ENCODE results near the gene KNG1. TPM values are rescaled to one million over a fixed set of nuclear protein-coding genes. Genes with fewer than 3 reads are reported as not detected.
"Not testable (repeated sequence)": the region's sequence is repeated elsewhere in the genome, so short reads cannot be mapped to it uniquely, and the experiment has no call there.

The KNG1 gene
- not detected for polyA plus RNA-seq (2013, experiment 1 of 2; ENCODE audit: insufficient read length)
- 0.27 TPM for polyA plus RNA-seq (2013, experiment 2 of 2; ENCODE audit: insufficient read length)

DNA sequence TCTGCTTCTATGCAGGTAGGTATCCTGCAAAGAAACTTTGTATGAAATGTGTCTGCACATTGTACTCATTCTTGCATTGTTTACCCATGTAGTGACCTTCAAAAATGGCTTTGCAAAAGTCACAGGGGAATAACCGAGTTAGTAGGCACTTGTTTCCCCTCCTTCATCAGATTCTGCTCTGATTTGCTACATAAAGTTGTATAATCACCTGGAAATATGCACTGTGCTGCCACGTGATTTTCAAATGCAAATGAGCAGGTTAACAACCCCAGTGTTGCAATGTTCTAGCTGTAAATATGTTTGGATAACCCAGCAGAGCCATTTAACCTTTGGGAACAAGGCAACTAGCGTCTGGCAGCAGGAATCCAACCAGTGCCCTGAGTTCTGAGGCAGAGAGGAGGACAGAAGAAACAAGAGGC, at the start of gene KNG1:
KNG1 (plus strand) TSS at position 321 of the 419 bp plus-strand sequence. CDS start 184 bp downstream, outside the sequence.
- DNase-seq = no peak

DNA sequence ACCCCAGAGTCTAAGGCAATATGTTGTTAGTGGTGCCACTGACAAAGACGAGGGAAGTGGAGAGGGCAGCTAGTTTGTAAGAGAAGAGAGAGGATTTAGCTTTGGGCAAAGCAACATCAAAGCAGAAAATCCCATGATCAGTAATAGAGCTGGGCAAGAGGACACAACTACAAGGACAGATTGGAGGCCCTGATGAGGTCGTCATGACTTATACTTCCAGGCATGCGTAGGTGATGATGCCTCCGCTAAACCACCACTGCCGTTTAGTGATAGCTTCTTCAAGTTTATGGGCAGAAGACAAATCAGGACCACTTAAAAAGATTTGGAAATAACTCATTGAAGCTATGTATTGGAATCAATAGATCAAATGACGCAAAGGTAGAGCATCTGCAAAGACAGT, 48.7 kb upstream of the KNG1 start:
- no peak for DNase-seq

DNA sequence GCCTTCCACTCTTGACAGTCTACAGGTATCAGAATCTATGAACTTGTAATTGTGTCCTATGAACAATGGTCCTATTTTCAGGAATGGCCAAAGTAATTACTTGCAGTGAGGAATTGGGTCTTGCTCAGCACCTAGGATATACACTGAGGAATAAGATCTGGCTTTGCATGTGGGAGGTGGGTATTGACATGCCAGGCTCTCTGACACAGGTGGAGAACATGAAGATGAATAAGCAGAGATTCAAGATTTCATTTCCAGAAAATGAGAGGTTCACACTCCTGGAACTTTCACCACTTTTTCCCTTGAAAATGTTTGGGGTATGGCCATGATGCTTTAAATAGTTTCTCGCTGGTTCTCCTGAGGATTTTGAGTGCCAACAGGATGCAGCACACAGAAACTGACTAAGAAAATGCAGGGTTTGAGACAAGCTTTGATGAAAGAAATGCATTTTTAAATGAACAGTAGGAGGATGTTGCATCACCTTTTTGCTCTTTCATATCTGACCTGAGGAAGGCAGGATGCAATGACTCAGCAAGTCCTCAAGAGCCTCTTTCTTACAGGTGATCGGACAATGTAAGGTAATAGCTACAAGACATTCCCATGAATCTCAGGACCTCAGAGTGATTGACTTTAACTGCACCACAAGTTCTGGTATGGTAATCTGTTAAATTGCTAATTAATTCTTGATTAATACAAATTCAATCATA, 47.6 kb upstream of the KNG1 start:
- no peak for DNase-seq

DNA sequence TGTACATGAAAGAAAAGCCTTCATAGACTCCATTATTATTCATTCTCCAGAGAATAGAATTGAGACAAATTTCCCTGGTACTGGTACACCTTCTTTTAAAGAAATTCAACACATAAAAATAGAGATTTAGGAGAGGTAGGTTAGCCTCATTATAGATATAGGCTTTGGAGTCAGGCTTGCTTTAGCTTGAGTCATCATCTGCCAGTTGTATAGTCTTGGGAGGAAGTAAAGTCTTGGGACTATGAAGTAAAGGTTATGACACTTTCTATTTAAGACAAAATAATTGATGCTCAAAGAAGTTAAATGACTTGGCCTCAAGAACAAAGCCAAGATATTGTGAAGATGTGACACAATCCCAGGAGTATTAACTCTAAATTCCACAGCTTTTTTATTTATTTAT, 47.0 kb upstream of the KNG1 start:
- DNase-seq = no peak

GRCh38 chr3:186671051-186671450, 46.1 kb upstream of the KNG1 start:
- DNase-seq = no peak

DNA sequence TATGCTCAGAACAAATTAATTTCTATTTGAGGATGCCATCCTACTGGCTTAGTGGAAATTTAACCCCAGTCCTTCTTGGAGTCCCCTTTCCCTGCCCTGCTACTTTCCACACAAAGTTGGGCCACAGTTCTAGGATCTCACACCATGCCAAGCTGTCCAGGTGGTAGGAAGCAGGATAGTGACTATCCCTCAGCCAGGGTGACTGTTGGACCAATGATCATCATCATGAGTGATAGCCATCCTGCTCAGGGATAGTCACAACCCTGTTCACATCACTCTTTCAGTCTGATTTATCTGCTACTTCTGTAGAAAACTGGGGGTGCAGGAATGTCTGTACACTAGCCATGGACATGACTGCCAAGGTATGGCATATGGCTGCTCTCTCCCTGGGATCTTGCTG, 38.6 kb upstream of the KNG1 start:
- DNase-seq = no peak

DNA sequence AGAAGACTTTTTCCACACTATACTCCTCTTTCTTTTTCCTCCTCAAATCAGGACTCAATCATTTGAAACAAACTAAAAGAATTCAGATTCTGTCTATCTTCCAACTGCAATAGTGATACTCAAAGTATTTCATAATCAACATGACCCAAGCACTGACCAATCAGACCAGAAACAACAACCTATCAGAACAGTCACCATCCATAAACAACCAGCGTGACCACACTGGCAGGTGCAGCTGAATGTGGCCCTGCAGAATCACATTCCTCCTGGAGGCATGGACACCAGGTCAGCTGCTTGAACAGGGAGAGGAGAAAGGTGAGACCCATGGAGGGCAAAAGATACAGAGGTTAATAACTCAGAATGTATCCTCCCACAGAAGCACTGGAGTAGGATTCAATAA, 38.0 kb upstream of the KNG1 start:
- DNase-seq = no peak

GRCh38 chr3:186680869-186681268, 36.3 kb upstream of the KNG1 start:
- DNase-seq = no peak

- DNase-seq = no peak
Observed at GRCh38 chr3:186682812-186683211, 34.3 kb upstream of the KNG1 start.

DNA sequence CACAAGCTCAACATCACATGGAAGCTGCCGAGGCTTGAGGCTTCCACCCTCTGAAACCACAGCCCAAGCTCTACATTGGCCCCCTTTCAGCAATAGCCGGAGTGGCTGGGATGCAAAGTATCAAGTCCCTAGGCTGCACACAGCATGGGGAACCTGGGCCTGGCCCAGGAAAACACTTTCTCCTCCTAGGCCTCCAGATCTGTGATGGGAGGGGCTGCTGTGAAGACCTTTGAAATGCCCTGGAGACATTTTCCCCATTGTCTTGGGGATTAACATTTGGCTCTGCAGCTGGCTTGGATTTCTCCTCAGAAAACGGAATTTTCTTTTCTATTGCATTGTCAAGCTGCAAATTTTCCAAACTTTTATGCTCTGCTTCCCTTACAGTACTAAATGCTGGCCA, 33.2 kb upstream of the KNG1 start:
- no peak for DNase-seq

DNA sequence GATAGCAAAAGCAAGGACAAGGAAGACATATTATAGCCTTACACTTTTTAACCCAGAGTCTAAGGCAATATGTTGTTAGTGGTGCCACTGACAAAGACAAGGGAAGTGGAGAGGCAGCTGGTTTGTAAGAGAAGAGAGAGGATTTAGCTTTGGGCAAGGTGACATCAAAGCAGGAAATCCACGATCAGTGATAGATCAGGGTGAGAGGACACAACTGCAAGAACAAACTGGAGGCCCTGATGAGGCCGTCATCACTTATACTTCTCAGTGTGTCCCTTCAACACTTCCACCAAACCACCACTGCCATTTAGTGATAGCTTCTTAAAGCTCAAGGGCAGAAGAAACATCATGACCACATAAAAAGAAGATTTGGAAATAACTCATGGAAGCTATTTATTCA, 30.7 kb upstream of the KNG1 start:
- DNase-seq = not testable (repeated sequence)

GRCh38 chr3:186687120-186687651, 30.0 kb upstream of the KNG1 start:
- no peak for DNase-seq

DNA sequence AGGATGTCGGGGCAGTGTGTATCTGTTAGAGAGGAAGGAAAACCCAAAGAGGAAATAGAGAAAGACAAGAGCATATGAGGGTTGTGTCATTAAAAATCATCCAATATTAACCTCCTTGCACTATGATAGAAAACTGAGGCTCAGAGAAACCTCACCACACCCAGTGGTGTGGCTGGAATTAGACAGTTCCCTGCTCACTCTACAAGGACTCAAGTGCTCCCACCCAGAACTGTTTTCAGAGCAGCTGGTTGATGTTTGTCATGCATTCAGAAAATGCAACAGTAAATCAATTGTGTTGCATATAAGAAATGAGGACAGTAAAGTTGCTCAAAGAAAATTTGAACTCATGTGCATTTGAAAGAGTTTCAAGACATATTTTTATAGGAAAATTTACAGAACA, 26.9 kb upstream of the KNG1 start:
- not testable (repeated sequence) for DNase-seq

- no peak for DNase-seq
Observed at GRCh38 chr3:186691676-186692075, 25.5 kb upstream of the KNG1 start.

DNA sequence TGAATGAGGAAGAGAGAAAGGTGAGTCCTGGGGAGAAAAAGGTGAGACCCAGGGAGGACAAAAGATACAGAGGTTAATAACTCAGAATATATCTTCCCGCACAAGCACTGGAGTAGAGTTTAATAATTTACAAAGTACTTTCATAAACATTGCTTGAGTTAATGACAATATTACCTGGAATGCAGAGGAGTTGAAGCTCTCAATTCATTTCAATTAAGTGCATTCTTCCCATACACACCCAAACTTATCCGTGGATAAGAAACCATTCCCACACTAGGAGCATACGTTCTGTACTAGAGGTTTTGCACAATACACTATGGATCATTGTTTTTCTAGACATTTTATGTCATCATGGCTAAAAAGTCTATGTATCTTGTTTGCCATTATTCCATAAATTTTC, 23.3 kb upstream of the KNG1 start:
- no peak for DNase-seq

GRCh38 chr3:186694288-186695032, 22.7 kb upstream of the KNG1 start:
- DNase-seq = no peak

GRCh38 chr3:186696522-186696921, 20.6 kb upstream of the KNG1 start:
- no peak for DNase-seq

DNA sequence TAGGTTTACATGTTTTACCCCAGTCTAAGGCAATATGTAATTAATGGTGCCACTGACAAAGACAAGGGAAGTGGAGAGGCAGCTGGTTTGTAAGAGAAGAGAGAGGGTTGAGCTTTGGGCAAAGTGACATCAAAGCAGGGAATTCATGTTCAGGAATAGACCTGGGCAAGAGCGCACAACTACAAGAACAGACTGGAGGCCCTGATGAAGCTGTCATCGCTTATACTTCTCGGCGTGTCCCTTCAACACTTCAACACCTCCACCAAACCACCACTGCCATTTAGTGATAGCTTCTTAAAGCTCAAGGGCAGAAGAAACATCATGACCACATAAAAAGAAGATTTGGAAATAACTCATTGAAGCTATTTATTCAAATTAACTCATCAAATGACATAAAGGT, 19.6 kb upstream of the KNG1 start:
- DNase-seq = no peak

DNA sequence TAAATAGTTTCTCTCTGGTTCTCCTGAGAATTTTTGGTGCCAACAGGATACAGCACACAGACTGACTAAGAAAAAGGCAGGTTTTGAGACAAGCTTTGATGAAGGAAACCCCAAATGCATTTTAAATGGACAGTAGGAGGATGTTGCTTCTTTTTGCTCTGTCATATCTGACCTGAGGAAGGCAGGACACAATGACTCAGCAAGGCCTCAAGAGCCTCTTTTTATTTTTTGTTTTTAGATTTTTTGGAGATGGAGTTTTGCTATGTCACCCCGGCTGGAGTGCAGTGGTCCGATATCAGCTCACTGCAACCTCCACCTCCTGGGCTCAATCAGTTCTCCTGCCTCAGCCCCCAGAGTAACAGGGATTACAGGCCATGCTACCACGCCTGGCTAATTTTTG, 16.9 kb upstream of the KNG1 start:
- no peak for DNase-seq

GRCh38 chr3:186702451-186702850, 14.7 kb upstream of the KNG1 start:
- DNase-seq = not testable (repeated sequence)

DNA sequence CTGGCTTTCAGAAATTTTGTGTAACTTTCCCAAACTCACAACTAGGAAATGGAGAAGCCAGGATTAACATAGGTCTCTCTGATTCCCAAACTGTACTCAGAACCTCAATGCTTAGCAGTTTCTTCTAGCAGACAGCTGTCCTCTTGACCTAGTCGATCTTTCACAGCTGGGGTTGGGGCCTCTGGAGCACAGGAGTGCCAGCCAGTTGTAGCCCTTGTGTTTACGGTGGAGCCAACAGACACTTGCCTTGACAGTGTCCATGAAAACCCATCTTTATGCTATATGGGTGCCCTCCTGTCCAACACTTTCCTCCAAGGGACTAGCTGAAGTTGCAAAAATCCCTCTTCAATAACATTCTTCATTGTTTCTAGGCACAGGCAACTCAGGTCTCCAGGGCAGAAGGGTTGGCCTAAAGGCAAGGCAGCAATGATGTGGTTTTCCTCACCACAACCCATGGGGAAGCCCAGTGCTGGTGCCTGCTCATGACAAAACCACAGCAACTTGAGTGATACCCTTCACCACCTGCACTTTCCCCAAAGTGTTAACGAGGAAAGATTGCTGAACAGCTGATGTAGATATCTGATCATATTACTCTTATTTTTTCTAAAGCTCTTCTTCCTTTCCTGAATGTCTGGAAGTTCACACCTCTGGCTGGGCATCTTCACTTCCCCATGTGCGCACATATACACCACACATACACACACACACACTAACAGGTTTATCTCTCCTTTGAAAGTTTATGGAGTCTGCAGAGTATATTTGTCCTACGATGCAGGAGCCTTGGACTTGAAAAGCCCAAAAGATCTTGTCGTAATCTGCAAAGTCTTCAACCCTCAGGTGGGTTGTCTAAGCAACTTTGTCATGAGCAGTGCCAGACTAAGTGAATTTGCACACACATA, 11.0 kb upstream of the KNG1 start:
- no peak for DNase-seq

DNA sequence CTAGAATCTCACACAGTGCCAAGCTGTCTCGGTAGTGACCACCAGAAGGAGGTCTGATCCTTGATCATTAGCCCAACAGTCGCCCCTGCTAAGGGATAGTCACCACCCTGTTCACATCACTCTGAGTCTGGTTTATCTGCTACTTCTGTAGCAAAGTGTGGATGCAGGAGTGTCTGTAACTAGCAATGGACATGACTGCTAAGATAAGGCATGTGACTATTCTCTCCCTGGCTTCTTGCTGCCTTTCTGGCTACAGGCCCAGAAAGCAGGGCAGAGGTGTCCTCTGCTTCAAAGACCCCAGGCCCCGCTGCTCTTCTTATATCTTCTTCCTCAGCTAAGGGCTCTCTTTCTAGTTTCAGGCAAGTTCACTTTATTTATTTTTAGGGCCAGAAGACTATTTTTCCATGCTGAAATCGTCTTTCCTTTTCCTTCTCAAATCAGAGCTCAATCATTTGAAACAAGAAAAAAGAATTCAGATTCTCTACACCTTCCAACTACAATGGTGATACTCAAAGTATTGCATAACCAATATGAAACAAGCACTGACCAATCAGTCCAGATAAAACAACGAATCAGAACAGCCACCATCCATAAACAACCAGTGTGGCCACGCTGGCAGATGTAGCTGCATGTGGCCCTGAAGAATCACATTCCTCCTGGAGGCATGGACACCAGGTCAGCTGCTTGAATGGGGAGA, 8.0 kb upstream of the KNG1 start:
- DNase-seq = no peak

Data from fibroblast of skin of scalp (primary cell).